ENCODE results near the gene UGT8.

Gene UGT8

GRCh38 chr4:114690571-114690970, 92.0 kb downstream of the UGT8 start:
- no peak for DNase-seq (ENCODE audit: low read depth in 2 of 2)

- DNase-seq (ENCODE audit: low read depth in 2 of 2): no peak
These were observed 93.3 kb downstream of the UGT8 start for GRCh38 chr4:114691865-114692264.

- DNase-seq (ENCODE audit: low read depth in 2 of 2): no peak
These were observed 94.4 kb downstream of the UGT8 start for GRCh38 chr4:114692958-114693357.

GRCh38 chr4:114694770-114695169, 96.2 kb downstream of the UGT8 start:
- peak in 1 of 2 experiments; percentile 8 for DNase-seq (ENCODE audit: low read depth in 2 of 2)

GRCh38 chr4:114698231-114698630, 99.6 kb downstream of the UGT8 start:
- peak; percentile 32 to 40 for DNase-seq (ENCODE audit: low read depth in 2 of 2)

- DNase-seq (ENCODE audit: low read depth in 2 of 2): no peak
These were observed 102.9 kb downstream of the UGT8 start for GRCh38 chr4:114701491-114701890.

GRCh38 chr4:114717432-114717831, 118.8 kb downstream of the UGT8 start:
- DNase-seq (ENCODE audit: low read depth in 2 of 2): no peak

- no peak for DNase-seq (ENCODE audit: low read depth in 2 of 2)
These were observed 126.5 kb downstream of the UGT8 start for GRCh38 chr4:114725066-114725465.

- DNase-seq (ENCODE audit: low read depth in 2 of 2): no peak
These were observed 128.9 kb downstream of the UGT8 start for GRCh38 chr4:114727461-114727860.

All from fibroblast of skin of left quadriceps (primary cell).